NK-92 (cell line): Measurements from ENCODE around the gene CD28.
"Not testable (repeated sequence)": the region's sequence is repeated elsewhere in the genome, so short reads cannot be mapped to it uniquely, and the experiment has no call there.

ENCODE experiments used
- DNase-seq: peaks from one replicate; lab custom pipeline; 2025; ENCODE audit not compliant: unreplicated experiment; lab: John Stamatoyannopoulos, UW

CD28 gene

DNA sequence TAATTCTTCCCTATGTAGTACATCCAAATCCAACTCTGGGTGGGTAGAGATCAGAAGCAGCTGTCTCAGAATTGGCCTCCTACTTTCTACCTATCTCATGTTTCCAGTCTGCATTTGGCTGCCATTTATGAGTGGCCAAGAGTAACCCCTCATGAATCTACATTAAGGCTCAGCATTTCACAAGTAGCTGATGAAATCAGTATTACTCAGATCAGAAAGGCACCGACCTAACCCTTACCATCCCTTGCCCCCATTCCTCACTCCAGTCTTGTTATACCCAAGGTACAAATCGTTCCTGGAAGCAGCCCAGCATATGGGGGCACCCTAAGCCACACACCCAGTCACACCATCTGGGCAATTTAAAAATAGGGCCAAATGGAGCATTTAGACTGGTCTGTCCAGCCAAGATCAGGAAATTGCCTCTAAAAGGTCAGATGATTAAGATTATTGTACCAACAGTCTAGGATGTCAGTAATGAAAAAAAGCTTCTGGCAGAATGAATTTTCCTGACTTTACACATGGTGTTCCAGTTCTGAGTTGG, 37.1 kb downstream of the CD28 start:
- no peak for DNase-seq

DNA sequence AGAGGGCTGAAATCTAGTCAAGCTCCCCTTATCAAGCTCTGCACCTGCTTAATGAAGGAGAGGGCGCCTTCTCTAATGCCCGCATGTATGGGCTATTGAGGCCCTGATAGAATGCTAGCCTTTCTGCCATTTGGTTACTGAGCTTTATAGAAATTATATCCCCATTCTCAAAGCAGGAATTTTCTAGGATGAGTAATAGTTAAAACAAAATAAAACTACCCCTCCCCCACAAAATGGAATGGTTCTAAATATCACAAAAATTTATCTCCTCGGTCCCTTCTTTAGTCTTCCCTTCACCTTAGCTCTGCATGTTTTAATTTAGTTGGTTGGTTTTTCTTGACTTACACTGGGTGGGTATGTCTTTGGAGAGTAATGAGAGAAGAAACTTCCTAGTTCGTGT, 37.7 kb downstream of the CD28 start:
- DNase-seq = no peak

DNA sequence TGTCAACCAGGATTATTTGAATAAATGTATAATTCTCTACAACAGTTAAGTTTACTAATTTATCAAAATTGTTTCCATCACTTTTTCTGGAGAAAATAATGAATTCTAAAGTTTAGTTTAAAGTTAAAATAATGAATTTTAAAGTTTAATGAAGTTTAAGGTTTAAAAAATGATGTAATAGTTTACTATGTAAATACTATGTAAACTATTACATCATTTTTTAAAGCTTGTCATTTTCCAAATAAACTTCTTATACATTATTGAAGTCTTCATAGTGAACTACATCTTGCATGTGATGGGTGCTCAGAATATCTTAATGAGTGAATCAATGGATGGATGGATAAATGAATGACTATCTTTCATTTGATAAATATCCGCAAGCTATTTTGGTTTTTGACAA, 38.8 kb downstream of the CD28 start:
- no peak for DNase-seq

DNA sequence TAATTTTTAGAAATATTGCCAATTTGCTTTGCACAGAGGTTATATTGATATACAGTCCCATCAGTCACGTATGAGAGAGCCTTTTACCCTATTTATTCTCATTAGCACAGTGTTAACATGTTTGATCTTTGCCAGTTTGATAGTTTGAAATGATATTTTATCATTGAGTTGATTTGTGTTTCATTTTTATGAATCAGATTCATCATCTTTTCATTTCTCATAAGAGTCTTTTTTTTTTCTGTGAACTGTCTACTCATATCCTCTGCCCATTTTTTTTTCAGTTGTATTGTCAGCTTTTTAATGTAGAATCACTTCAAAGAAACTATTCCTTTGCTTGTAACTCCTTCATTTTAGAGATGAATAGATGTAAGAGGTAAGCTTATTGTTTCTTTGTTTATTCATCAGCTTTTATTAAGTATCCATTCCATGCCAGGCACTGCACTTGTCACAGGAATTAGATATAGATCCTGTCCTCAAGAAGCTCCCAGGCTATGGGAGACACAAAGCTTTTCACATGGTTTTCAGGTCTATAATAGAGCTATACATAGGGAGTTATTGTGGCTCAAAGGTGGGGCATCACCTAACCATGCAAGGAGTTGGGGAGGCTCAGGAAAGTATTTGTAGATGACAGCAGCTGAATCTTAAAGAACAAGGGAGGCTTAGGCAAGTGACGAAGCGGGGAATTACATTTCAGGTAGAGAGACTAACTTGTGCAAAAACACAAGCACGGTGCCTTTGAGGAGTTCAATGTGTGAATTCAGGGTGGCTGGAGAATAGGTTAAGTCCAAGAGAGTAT, 42.1 kb downstream of the CD28 start:
- DNase-seq = no peak

DNA sequence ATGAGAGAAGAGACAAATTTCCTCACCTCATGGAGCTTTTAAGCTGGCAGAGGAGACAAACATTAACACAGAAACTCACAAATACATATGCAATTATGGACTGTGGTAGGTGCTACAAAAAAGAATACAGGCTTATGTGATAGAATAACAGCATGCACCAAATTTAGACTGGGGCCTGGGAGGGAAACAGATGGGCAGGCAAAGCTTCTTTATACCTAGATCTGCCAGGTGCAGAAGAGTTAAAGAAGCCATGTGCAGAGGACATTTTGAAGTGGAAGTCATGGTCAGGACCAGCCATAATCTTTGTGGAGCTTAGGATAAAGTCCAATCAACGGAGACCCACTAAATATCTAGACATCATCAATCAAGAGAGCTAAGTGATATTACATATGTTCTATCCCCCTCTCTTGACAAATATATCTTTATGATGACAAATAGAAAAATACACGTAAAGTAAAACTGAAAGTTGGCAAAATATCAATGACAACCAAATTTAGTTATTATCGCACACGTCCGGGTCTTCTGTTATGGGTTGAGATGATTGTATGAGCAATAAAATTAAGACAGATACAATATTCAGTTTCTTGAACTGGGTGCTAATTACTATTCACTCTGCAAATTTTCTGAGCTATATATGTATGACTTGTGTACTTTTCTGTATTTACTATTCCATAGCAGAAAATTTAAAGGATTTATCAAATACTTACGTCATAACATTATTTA, 44.1 kb downstream of the CD28 start:
- DNase-seq = no peak

DNA sequence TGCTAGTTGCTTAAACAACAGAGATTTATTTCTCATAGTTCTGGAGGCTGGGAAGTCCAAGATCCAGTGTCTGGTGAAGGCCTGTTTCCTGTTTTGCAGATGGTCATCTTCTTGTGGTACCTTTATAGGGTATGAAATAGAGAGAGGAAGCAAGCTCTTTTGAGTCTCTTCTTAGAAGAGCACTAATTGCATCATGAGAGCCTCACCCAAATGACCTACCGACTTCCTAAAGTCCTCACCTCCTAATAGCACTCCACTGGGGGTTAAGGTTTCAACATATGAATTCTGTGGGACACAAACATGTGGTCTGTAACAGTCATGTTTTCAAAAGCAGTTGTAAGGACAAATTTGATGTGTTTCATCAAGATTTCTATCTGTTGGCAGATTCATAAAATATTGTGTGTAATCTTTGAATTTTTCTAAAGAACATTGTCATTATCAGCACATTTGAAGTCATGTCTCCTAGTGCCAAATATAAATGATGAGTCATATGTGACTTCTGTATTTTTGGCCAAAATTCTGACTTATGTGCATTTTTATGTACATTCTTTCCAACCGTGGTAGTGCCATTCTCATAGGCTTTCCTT, 45.3 kb downstream of the CD28 start:
- DNase-seq = no peak

DNA sequence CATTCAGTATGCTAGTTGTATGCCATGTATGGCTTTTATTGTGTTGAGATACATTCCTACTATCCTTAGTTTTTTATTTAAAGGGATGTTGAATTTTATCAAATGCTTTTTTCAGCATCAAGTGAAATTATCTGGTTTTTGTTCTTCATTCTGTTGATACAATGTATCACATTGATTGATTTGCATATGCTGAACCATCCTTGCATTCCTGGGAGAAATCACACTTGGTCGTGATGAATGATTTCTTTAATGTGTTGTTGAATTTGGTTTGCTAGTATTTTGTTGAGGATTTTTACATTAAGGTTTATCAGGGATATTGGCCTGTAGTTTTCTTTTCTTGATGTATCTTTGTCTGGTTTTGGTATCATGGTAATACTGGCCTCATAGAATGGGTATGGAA, 49.7 kb downstream of the CD28 start:
- no peak for DNase-seq

DNA sequence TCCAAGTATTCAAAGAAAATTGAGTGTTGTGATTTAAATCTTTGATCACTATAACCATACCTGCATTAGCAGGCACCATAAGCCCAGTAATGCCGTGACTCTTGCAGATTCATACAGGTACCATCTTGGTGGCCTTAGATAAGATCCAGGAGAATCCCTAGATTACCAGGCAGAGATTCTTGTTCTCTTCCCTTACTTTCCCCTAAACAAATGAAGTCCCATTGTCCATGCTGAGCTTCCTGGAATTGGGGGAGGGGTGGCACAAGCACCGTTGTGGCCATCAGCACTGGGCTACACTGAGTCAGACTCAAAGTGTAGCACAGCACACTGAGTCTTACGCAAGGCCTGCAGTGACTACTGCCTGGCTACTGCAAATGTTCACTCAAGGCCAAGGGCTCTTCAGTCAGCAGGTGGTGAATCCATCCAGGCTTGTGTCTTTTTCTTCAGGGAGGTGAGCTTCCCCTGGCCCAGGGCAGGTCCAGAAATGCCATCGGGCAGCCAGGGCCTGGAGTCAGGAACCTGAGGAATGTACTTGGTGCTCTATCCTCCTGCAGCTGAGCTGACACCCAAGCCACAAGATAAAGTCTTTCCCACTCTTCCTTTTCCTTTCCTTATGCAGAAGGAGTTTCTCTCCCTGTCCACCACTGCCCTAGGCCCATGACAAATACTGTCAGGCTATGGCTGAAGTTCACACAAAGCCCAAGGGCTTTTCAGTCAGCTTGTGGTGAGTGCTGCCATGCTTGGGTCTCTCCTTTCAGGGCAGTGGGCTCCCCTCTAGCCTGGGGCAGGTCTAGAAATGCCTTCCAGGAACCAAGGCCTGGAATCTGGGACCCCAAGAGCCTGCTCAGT, 52.6 kb downstream of the CD28 start:
- no peak for DNase-seq

DNA sequence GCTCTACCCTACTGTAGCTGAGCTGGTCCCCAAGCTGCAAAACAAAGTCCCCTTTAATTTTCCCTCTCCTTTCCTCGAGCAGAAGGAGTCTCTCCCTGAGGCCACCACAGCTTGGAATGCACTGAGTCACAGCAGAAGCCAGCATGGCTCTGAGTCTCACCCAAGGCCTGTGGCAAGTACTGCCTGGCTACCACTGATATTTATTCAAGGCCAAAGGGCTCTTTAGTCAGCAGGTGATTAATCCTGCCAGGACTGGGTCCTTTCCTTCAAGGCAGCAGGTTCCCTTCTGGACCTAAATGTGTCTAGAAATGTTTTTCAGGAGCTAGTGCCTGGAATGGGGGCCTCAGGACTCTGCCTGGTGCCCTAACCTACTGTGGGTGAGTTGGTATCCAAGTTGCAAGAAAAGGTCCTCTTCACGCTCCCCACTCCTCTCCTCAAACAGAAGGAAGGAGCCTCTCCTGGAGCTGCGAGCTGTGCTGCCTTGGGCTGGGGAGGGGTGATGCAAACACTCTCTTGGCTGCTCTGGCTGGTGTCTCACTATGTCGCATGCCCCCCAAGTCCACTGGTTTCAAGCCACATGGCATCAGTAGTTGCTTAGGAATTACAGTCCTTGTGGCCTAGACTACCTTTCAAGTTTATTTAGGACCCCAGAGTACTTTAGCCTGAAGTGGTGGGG, 53.4 kb downstream of the CD28 start:
- DNase-seq = no peak

DNA sequence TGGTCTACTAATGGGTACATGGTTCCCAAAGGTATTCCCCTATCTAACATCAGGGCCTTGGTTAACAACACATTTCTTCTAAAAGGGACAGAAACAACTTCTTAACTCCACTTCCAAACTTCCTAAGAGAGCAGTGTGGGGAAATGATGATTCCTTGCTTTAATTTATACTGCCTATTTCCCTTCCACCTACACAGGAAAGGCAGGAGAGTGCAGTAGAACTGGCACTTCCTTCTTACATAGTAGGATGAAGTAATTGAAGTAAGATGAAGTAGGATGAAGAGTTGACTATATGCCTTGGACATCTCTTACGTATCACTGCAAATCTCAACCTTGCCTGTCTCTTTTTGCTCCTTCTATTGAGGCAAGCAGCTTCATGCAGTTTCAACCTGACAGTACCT, 54.7 kb downstream of the CD28 start:
- no peak for DNase-seq

DNA sequence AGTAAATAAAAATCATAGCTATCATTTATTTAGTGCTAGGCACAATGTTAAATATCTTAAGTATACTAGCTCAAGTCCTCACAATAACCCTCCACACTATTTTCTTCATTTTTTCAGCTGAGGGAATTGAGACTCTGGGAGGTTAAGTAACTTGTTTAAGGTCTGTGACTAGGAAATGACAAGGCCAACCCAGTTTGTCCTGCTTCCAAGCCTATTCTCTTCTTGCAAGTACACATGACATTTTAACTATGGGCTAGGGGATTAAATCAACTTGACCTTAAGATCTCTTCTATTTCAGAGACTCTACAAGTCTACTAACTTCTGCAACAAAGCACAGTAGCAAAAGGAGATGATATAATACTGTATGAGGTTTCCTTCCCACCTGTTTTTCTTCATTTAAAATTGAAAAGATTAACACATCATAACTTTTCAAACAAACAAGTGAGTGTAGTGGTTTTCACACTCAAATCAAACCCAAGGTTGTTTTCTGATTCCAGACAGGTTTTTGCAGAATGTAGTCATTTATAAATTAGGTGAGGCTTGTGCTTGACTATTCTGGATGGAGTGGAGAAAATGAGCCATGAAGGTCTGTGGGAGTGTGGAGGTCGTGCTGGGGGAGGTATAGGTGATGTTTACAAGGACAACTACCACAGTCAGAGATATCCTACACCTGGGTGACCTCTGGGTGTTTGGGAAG, 57.0 kb downstream of the CD28 start:
- DNase-seq = no peak

DNA sequence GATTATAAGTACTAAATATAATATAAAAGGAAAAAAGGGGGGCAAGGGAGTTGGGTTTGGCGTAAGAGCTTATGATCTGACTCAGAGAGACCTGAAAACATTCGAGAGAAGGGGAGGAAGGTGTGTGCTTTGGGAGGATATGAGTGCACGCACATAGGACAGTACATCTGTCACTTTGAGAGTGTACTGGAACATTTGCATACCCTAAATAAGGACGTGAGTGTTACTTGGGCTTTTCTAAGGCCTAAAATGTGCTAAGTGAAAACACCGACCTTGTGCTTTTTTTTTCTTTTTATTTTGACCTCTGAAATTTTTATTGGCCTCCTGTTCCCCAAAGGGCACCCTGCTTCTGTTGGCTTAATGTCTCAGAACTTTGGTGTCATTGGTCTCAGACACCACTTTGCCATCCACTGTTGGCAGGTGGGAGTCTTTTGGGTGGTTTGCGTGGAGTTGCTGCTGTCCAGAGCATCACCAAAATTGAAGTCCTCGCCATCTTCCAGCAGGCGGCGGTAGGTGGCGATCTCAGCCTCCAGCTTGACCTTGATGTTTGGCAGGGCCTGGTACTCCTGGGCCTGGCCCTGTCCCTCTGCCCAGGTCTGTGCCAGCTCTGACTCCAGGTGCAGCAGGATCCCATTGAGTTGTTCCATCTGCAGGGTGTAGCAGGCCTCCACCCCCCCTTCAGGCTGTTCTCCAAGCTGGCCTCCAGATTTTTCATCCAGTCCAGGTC, 57.7 kb downstream of the CD28 start:
- DNase-seq = no peak

DNA sequence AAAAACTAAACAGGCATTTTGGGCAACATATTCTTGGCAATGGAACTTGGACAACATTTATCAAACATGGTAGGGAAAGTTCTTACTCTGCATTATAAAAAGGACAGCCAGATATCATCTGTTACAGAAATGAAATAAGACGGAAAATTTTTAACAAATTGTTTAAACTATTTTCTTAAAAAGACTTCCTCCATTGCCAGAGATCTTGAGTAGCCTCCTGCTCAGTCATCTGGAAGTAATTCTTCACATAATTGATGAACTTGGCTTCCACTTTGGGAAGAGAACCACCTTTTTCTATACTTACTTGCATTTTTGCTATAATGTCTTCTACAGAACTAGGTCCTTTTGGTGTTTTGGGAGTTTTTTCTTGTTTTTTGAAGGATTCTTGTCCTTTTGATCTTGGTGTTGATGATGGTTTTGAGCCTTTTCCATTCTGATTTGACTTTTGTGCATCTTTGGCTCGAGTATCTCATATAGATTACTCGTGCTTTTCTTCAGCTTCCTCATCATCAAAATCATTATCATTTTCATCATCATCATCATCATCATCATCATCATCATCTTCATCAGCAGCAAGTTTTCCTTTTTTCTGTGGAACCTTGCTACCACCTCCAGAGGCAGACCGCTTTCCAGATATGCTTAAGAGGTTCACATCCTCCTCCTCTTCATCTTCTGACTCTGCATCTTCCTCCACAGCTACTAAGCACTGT, 66.2 kb downstream of the CD28 start:
- DNase-seq = no peak

DNA sequence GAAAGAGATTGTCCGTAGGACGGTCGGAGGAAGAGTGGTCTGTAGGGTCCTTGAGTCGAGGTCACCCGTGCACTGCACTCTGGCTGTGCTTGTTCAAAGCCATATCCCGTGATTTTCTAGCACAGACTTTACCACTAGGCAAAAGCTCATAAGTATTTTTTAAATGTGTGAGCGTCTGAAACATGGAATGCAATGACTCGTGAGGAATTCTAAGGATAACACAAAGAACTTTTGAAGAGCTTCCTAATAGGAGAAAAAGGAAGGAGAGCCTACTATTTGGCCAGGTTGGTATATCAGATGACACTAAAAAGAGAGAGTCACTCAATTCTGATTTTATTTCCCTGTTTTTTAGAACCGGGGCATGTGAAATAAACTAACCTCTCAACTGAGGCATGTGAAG, 68.3 kb downstream of the CD28 start:
- no peak for DNase-seq

DNA sequence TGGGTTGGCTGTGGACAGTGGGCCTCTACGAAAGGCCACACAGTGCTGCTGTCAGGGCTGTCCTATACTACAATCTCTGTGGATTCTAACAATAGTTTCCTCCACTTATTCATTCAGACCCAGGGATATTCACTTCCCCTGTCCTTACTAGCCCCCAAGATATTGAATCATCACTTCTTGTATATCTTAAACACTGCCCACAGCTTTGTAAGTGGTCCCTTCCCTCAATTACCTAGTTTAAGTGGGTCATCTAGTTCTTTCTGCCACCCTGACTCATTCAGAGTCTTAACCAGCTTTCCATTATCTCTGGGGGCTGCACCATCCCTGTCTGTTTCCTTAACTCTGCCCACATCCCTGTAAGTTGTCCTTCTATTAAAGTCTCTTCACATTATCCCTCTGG, 69.2 kb downstream of the CD28 start:
- no peak for DNase-seq

DNA sequence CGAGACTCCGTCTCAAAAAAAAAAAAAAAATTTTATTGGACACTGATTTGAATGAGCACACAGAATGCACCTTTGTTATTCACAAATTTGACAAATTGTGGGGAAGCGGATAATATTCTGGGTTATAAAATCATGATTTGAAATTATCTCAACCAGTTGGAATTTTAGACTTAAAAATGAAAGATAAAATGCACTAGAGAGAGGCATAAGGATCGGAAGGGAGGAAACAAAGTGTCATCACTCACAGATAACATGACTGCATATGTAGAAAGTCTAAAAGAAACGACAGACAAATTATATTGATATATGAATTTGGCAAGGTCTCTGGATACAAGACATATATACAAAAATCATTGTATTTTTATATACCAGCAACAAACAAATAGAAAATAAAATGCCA, 70.6 kb downstream of the CD28 start:
- no peak for DNase-seq

DNA sequence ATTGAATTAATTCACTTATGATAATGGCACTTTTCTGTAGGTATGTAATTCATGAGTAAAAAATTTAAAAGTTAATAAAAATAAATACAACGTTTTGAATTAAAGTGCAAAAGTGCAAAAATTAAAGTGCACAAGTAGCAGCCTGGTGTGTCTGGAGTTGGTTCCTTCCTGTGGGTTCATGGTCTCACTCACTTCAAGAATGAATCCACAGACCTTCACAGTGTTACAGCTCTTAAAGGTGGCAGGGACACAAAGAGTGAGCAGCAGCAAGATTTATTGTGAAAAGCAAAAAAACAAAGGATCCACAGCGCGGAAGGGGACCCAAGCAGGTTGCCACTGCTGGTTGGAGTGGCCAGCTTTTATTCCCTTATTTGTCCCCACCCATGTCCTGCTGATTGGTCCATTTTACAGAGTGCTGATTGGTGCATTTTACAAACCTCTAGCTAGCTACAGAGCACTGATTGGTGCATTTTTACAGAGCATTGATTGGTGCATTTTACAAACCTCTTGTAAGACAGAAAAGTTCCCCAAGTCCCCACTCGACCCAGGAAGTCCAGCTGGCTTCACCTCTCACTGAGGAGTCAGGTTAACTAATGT, 73.1 kb downstream of the CD28 start:
- DNase-seq = not testable (repeated sequence)

DNA sequence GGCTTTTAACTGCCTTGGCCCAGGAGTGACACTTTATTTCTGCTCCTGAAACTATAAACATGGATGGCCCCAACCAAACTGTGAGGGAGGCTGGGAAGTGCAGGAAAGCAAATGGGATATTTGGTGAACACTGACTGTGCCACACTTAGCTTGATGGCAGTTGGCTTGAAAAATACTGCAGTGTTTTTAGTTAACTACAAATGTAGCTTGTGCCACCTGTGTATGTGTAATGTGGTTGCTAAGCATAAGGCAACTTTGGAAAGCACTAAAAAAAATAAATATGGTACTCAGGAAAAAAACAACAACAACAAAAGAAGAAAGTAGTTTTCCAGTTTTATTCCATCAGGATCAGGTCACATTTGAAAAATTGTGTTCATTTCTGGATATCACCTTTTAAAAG, 73.8 kb downstream of the CD28 start:
- DNase-seq = no peak
